Ishikawa (cell line): ENCODE results near the gene EFCAB3.

Experiments
- CEBPB ChIP-seq: IDR thresholded peaks from 2 replicates; pipeline ENCODE4 v1.6.1; 2012
- CREB1 ChIP-seq: IDR thresholded peaks from 2 replicates; pipeline ENCODE4 v1.6.1; 2012; ENCODE audit warnings: low read depth
- EGR1 ChIP-seq: IDR thresholded peaks from 2 replicates; pipeline ENCODE4 v1.6.1; 2012
- EP300 ChIP-seq: IDR thresholded peaks from 2 replicates; pipeline ENCODE4 v1.6.1; 2012; ENCODE audit warnings: borderline replicate concordance
- FOXM1 ChIP-seq: IDR thresholded peaks from 2 replicates; pipeline ENCODE4 v1.6.1; 2012; ENCODE audit warnings: low read depth, borderline replicate concordance
- NFIC ChIP-seq: IDR thresholded peaks from 2 replicates; pipeline ENCODE4 v1.6.1; 2012
- RAD21 ChIP-seq: IDR thresholded peaks from 2 replicates; pipeline ENCODE4 v1.6.1; 2012; ENCODE audit warnings: low read depth
- TAF1 ChIP-seq: IDR thresholded peaks from 2 replicates; pipeline ENCODE4 v1.6.1; 2012; ENCODE audit warnings: low read depth, mild to moderate bottlenecking
- TCF12 ChIP-seq: IDR thresholded peaks from 2 replicates; pipeline ENCODE4 v1.6.1; 2012; ENCODE audit warnings: low read depth
- TEAD4 ChIP-seq: IDR thresholded peaks from 2 replicates; pipeline ENCODE4 v1.6.1; 2012
- USF1 ChIP-seq: IDR thresholded peaks from 2 replicates; pipeline ENCODE4 v1.6.1; 2012
- YY1 ChIP-seq: IDR thresholded peaks from 2 replicates; pipeline ENCODE4 v1.6.1; 2012; ENCODE audit warnings: low read depth
- ZBTB7A ChIP-seq: IDR thresholded peaks from 2 replicates; pipeline ENCODE4 v1.6.1; 2012; ENCODE audit warnings: low read depth
- TF ChIP-seq, protein P1 (sequence below): IDR thresholded peaks from 2 replicates; pipeline ENCODE4 v1.6.1; 2012; ENCODE audit warnings: low read depth, mild to moderate bottlenecking
- TF ChIP-seq, protein P2 (sequence below): IDR thresholded peaks from 2 replicates; pipeline ENCODE4 v1.6.1; 2012

EFCAB3 gene

GRCh38 chr17:62366191-62366590 lies 14.2 kb upstream of the EFCAB3 start:
- TF ChIP-seq USF1 (no peak), TEAD4 (no peak), YY1 (no peak), NFIC (no peak), TAF1 (no peak), FOXM1 (no peak), RAD21 (no peak), TCF12 (no peak)
- TF ChIP-seq, protein P1, sequence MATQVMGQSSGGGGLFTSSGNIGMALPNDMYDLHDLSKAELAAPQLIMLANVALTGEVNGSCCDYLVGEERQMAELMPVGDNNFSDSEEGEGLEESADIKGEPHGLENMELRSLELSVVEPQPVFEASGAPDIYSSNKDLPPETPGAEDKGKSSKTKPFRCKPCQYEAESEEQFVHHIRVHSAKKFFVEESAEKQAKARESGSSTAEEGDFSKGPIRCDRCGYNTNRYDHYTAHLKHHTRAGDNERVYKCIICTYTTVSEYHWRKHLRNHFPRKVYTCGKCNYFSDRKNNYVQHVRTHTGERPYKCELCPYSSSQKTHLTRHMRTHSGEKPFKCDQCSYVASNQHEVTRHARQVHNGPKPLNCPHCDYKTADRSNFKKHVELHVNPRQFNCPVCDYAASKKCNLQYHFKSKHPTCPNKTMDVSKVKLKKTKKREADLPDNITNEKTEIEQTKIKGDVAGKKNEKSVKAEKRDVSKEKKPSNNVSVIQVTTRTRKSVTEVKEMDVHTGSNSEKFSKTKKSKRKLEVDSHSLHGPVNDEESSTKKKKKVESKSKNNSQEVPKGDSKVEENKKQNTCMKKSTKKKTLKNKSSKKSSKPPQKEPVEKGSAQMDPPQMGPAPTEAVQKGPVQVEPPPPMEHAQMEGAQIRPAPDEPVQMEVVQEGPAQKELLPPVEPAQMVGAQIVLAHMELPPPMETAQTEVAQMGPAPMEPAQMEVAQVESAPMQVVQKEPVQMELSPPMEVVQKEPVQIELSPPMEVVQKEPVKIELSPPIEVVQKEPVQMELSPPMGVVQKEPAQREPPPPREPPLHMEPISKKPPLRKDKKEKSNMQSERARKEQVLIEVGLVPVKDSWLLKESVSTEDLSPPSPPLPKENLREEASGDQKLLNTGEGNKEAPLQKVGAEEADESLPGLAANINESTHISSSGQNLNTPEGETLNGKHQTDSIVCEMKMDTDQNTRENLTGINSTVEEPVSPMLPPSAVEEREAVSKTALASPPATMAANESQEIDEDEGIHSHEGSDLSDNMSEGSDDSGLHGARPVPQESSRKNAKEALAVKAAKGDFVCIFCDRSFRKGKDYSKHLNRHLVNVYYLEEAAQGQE = no peak

DNA sequence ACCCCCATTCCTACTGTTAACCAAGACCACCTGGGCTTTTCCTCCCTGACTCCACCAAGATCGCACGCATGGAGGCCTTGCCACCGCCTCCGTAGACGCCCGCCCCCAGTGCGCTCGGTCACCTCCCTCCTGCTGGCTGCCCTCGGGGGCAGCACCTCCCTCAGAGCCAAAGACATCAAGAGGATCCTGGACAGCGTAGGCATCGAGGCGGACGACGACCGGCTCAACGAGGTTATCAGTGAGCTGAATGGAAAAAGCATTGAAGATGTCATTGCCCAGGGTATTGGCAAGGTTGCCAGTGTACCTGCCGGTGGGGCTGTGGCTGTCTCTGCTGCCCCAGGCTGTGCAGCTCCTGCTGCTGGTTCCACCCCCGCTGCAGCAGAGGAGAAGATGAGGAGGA lies 1.2 kb downstream of the EFCAB3 start:
- TF ChIP-seq, protein P1 = no peak
- TF ChIP-seq ZBTB7A (no peak), TEAD4 (no peak), NFIC (no peak), EP300 (no peak), CREB1 (no peak), TAF1 (no peak), FOXM1 (no peak), CEBPB (no peak), TCF12 (no peak), RAD21 (no peak), USF1 (no peak), EGR1 (no peak), YY1 (no peak)
- TF ChIP-seq, protein P2, sequence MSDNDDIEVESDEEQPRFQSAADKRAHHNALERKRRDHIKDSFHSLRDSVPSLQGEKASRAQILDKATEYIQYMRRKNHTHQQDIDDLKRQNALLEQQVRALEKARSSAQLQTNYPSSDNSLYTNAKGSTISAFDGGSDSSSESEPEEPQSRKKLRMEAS = no peak

- TF ChIP-seq TAF1 (no peak), TCF12 (no peak), EGR1 (no peak), NFIC (no peak), CEBPB (no peak), RAD21 (no peak), FOXM1 (no peak), ZBTB7A (no peak), USF1 (no peak), TEAD4 (no peak), CREB1 (no peak), EP300 (no peak), YY1 (no peak)
- TF ChIP-seq, protein P1 = no peak
- TF ChIP-seq, protein P2 = no peak
Measured at GRCh38 chr17:62388856-62389255, 8.5 kb downstream of the EFCAB3 start.

DNA sequence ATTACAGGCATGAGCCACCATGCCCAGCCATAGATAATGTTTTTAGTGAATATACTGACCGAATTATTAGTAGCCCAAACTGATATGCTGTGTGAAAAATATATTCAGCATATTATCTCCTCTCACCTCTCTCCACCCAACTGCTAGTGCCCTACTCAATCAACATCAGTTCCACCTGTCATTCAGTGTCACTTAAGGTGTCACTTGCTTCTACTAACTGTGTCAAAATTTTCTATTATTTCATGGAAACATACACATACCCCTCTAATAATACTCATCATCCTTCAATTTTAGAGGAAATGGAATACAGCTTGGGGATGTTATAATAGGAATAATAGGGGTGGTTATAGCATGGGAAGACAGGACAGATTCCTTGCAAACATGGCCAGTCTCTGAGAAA lies 12.6 kb downstream of the EFCAB3 start:
- TF ChIP-seq CREB1 (no peak), FOXM1 (no peak), TCF12 (no peak), NFIC (no peak), YY1 (no peak), EP300 (no peak), EGR1 (no peak), TAF1 (no peak), CEBPB (no peak), RAD21 (no peak), ZBTB7A (no peak), USF1 (no peak), TEAD4 (no peak)
- TF ChIP-seq, protein P2 = no peak
- TF ChIP-seq, protein P1 = no peak
